Spleen (tissue), 11 donors: ENCODE measurements around the gene WFIKKN2. TPM values are rescaled to one million over a fixed set of nuclear protein-coding genes. Genes with fewer than 3 reads are reported as not detected.

Source experiments
- DNase-seq: peaks from one replicate; pipeline ENCODE4 v3.0.0-alpha.2; 2020
- H3K27ac ChIP-seq, 8 donors: fragments of 200-600 bp; sonication (generic) in 7 of 8; 1 replicate in 4 of 8; 2 replicates in 4 of 8; pipeline versions ENCODE4 v1.5.0 to v1.8.0; 2016 to 2021; ENCODE audit warnings: inconsistent platforms in 4 of 8, mild to moderate bottlenecking in 4 of 8, moderate library complexity in 1 of 8
- H3K27me3 ChIP-seq, 7 donors: fragments of 200-600 bp; sonication (generic) in 6 of 7; replicated peaks in 1 of 7; 1 replicate in 4 of 7; 2 replicates in 3 of 7; pipeline versions ENCODE4 v1.5.0 to v1.8.0; 2016 to 2021; ENCODE audit warnings: inconsistent platforms in 3 of 7, mild to moderate bottlenecking in 1 of 7
- H3K36me3 ChIP-seq, 6 donors: fragments of 200-600 bp; sonication (generic) in 5 of 6; 1 replicate in 4 of 6; 2 replicates in 2 of 6; pipeline versions ENCODE4 v1.5.0 to v1.8.0; 2016 to 2021; ENCODE audit warnings: inconsistent platforms in 2 of 6
- H3K4me1 ChIP-seq, 6 donors: fragments of 200-600 bp; sonication (generic) in 5 of 6; 1 replicate in 3 of 6; 2 replicates in 3 of 6; pipeline versions ENCODE4 v1.5.0 to v1.8.0; 2016 to 2021; ENCODE audit warnings: inconsistent platforms in 3 of 6
- H3K4me3 ChIP-seq, 8 donors: fragments of 200-600 bp; sonication (generic) in 7 of 8; 1 replicate in 4 of 8; 2 replicates in 4 of 8; pipeline versions ENCODE4 v1.5.0 to v1.8.0; 2016 to 2021; ENCODE audit warnings: inconsistent platforms in 4 of 8, mild to moderate bottlenecking in 4 of 8, moderate library complexity in 2 of 8
- H3K9me3 ChIP-seq, 8 donors: fragments of 200-600 bp; sonication (generic) in 7 of 8; 1 replicate in 4 of 8; 2 replicates in 4 of 8; pipeline versions ENCODE4 v1.5.0 to v1.8.0; 2016 to 2021; ENCODE audit warnings: inconsistent platforms in 4 of 8
- CTCF ChIP-seq, 11 experiments: fragments of 200-600 bp in 7 of 11; fragments of 450-650 bp in 4 of 11; sonication (generic) in 4 of 11; IDR thresholded peaks in 8 of 11; conservative IDR thresholded peaks in 3 of 11; 1 replicate in 7 of 11; 2 replicates in 4 of 11; pipeline versions ENCODE4 v1.4.0 to v1.8.0; 2016 to 2021; ENCODE audit warnings: antibody characterized with exemption in 11 of 11, inconsistent platforms in 4 of 11, mild to moderate bottlenecking in 1 of 11
- POLR2A ChIP-seq, 3 donors: fragments of 450-650 bp; IDR thresholded peaks; one replicate each; pipeline ENCODE4 v1.5.1; 2017; ENCODE audit warnings: antibody characterized with exemption in 3 of 3, mild to moderate bottlenecking in 1 of 3
- POLR2AphosphoS5 ChIP-seq, 3 donors: sonication (generic); formaldehyde crosslinking; IDR thresholded peaks; one replicate each; pipeline ENCODE4 v1.5.1; 2017; ENCODE audit warnings: antibody characterized with exemption in 3 of 3
- WGBS, 5 donors: extraction: QIAGEN DNeasy Blood & Tissue Kit in 3 of 5; methylation state at CpG; one replicate each; pipeline versions ENCODE4 v1.1.5 to v1.1.7; 2013 to 2018; 5-methylcytosine and 5-hydroxymethylcytosine counted together
- intact Hi-C: fragments of 100-400 bp; cut with DNase I; formaldehyde crosslinking; loops from one replicate; pipeline ENCODE4 v1.15.0; 2023; ENCODE audit warnings: low total_unique reads
- polyA plus RNA-seq, 3 donors: library from polyadenylated mRNA; stranded (reverse); fragments of 200-250 nt; gene quantifications; one replicate each; pipeline ENCODE4 v1.2.1, GENCODE V29; 2013
- total RNA-seq, 7 donors: library from RNA; depleted of rRNA in 3 of 7; stranded (reverse); fragments of >200 nt in 3 of 7; fragmentation: NEBNext Ultra II Directional in 4 of 7; extraction: Animal tissue kit (Norgen Biotek cat#: 25700) in 4 of 7; gene quantifications; one replicate each; pipeline versions ENCODE4 v1.1.0 to v1.2.1, GENCODE V29; 2016 to 2021
- donor health status: healthy with polysubstance abuse.
- donor health status: DM: no; HTN: no; CAD: no; lungs with moderate emphysema.
- donor health status: DM: no; HTN: no; CAD: no.
- donor health status: Bipolar disorder and iron deficiency.
- donor health status: healthy.
- donor health status: DM: no; HTN: no; CAD: no.
- donor health status: DM: yes; HTN: yes; CAD: no.

Gene WFIKKN2
- total and polyA plus RNA-seq, 10 donors, result 0.02 to 0.51 (median 0.10) TPM; not detected in 4

DNA sequence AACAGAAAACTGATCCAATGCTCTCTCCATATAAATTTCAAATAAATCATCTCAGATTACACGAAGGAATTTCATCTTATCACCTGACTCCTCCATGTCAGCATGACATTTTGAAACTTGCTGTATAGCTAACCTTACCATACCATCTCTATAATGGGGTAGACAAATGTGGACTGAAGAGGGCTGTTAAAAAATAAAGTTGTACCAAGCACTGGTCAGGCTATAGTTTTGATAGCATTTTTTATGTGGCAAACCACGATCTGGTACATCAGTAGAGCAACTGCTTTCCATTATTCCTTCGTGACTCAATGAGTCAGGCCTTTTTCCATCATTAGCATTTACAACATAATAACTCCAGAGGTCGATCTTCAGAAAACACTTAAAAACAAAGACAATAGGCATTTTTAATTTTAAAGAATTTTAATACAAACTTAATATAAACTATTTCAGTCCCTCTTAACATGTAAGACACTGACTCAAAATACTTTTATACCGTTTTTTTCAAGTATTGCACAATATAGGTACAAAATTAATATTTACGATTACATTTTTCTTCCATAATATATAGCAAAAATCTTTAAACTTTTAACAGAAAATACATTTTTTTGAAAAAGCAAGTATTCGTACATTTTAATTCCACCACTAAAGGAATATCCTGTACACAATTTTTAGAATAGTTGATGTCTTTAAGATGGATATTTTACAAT lies 26.6 kb downstream of the WFIKKN2 start:
- WGBS, 5 donors, result 82 to 88% (median 84%) methylated on average over 7 of the region's 7 CpGs
- no peak overlapping the region for H3K4me3 ChIP-seq
- H3K9me3 ChIP-seq, result no peaks in the 10 kb centered on the region
- H3K4me1 ChIP-seq, result peaks cover 10 to 42% (median 34%) of the 10 kb centered on the region in 6 donors
- TF ChIP-seq POLR2AphosphoS5 (IDR thresholded peaks at IDR 0.05) (no peak), POLR2A (IDR thresholded peaks at IDR 0.05) (no peak), CTCF (IDR thresholded peaks at IDR 0.05 in 8 of 11, conservative IDR thresholded peaks at IDR 0.05 in 3 of 11) (no peak)
- peaks cover 0 to 31% (median 13%) of the 10 kb centered on the region in 6 donors for H3K36me3 ChIP-seq
- intact Hi-C loops, result no loop called here
- H3K27ac ChIP-seq, result no peak overlapping the region
- DNase-seq, result no peak
- no peaks in the 10 kb centered on the region for H3K27me3 ChIP-seq

DNA sequence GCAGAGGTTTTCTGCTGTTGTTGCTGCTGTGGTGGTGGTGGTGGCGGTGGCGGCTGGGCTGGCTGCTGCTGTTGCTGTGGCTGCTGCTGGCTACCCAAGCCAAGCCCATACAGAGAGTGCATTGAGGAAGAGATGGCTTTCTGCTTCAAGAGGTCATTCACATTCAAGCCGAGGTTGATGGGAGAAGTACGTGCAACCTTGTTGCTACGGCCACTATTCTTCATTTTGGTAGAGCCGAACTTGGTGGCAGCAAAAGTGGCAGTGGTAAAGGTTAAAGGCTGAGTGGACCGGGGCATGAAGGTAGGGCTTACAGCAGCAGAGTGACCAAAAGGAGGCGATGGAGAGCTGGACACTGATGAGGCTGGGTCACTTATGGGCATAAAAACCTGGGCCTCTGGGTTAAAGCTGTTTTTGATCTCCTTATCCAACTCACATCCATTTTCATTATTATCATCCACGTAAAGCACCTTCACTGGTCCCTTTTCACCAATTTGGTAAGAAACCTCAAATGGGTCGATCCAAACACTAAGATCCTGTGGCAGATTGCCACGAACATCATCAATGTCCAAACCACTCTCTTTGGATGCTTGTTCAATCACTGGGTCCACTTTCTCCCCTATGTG lies 27.9 kb downstream of the WFIKKN2 start:
- 75 to 89% (median 84%) methylated on average over 9 to 11 of the region's 11 CpGs for WGBS, 5 donors
- Histone ChIP-seq H3K27me3 (no peaks in the 10 kb centered on the region), H3K9me3 (no peaks in the 10 kb centered on the region), H3K4me1 (peaks cover 10 to 52% (median 42%) of the 10 kb centered on the region in 6 donors), H3K4me3 (peak overlapping the region in 3 of 8 donors; percentile 13 to 88 (median 81)), H3K27ac (peak overlapping the region in 4 of 8 donors; percentile 3 to 100 (median 24)), H3K36me3 (peaks cover 0 to 31% (median 13%) of the 10 kb centered on the region in 6 donors)
- intact Hi-C loops, result no loop called here
- TF ChIP-seq POLR2AphosphoS5 (IDR thresholded peaks at IDR 0.05), result peak in 1 of 3 donors; percentile 35
- TF ChIP-seq POLR2A (IDR thresholded peaks at IDR 0.05), result no peak
- peak in 9 of 11 experiments; percentile 11 to 61 (median 45) for TF ChIP-seq CTCF (IDR thresholded peaks at IDR 0.05 in 8 of 11, conservative IDR thresholded peaks at IDR 0.05 in 3 of 11)
- DNase-seq, result no peak

GRCh38 chr17:50863931-50864330 lies 28.5 kb downstream of the WFIKKN2 start:
- Histone ChIP-seq H3K9me3 (no peaks in the 10 kb centered on the region), H3K36me3 (peaks cover 0 to 31% (median 13%) of the 10 kb centered on the region in 6 donors), H3K27ac (peak overlapping the region in 3 of 8 donors; percentile 99 to 100 (median 100)), H3K27me3 (no peaks in the 10 kb centered on the region), H3K4me1 (peaks cover 10 to 58% (median 45%) of the 10 kb centered on the region in 6 donors), H3K4me3 (peak overlapping the region in 6 of 8 donors; percentile 78 to 88 (median 84))
- WGBS, 5 donors, result 77 to 96% (median 90%) methylated on average over 3 of the region's 3 CpGs
- no peak for DNase-seq
- intact Hi-C loops, result loop anchor here (2.0 kb wide), 1 partner anchor 83 kb away; no protein-coding TSS in a partner anchor
- TF ChIP-seq POLR2AphosphoS5 (IDR thresholded peaks at IDR 0.05) (no peak), POLR2A (IDR thresholded peaks at IDR 0.05) (no peak), CTCF (IDR thresholded peaks at IDR 0.05 in 8 of 11, conservative IDR thresholded peaks at IDR 0.05 in 3 of 11) (no peak)

- peaks cover 0 to 31% (median 13%) of the 10 kb centered on the region in 6 donors for H3K36me3 ChIP-seq
- no peaks in the 10 kb centered on the region for H3K9me3 ChIP-seq
- TF ChIP-seq POLR2A (IDR thresholded peaks at IDR 0.05) (no peak), POLR2AphosphoS5 (IDR thresholded peaks at IDR 0.05) (no peak), CTCF (IDR thresholded peaks at IDR 0.05 in 8 of 11, conservative IDR thresholded peaks at IDR 0.05 in 3 of 11) (no peak)
- intact Hi-C loops, result loop anchor here (2.0 kb wide), 1 partner anchor 82 kb away; no protein-coding TSS in a partner anchor
- H3K27ac ChIP-seq, result peak overlapping the region; percentile 88 to 100 (median 100)
- H3K27me3 ChIP-seq, result no peaks in the 10 kb centered on the region
- peaks cover 10 to 62% (median 45%) of the 10 kb centered on the region in 6 donors for H3K4me1 ChIP-seq
- H3K4me3 ChIP-seq, result peak overlapping the region; percentile 45 to 88 (median 82)
- DNase-seq, result no peak
- 17 to 25% (median 21%) methylated on average over 6 of the region's 6 CpGs for WGBS, 5 donors
Observed at GRCh38 chr17:50864747-50865059, 29.3 kb downstream of the WFIKKN2 start.
